NCI-H2029 treated with DMSO at 0.1 percent for 48 hours (cell line): ENCODE measurements around the gene XXYLT1.
"Not testable (repeated sequence)": the region's sequence is repeated elsewhere in the genome, so short reads cannot be mapped to it uniquely, and the experiment has no call there.

ENCODE experiments used
- DNase-seq: peaks from one replicate; lab custom pipeline; 2025; lab: John Stamatoyannopoulos, UW

XXYLT1 gene

GRCh38 chr3:195096484-195097330, 174.3 kb downstream of the XXYLT1 start:
- no peak for DNase-seq

GRCh38 chr3:195096053-195096452, 174.9 kb downstream of the XXYLT1 start:
- no peak for DNase-seq

- no peak for DNase-seq
Observed at GRCh38 chr3:195095704-195096036, 175.3 kb downstream of the XXYLT1 start.

- no peak for DNase-seq
Observed at GRCh38 chr3:195095035-195095703, 175.8 kb downstream of the XXYLT1 start.

GRCh38 chr3:195094191-195094921, 176.6 kb downstream of the XXYLT1 start:
- no peak for DNase-seq

GRCh38 chr3:195093731-195094130, 177.2 kb downstream of the XXYLT1 start:
- DNase-seq = no peak

GRCh38 chr3:195087840-195088601, 182.9 kb downstream of the XXYLT1 start:
- DNase-seq = not testable (repeated sequence)

GRCh38 chr3:195087328-195087727, 183.6 kb downstream of the XXYLT1 start:
- no peak for DNase-seq

- DNase-seq = no peak
Observed at GRCh38 chr3:195086885-195087284, 184.1 kb downstream of the XXYLT1 start.

- no peak for DNase-seq
Observed at GRCh38 chr3:195086341-195086740, 184.6 kb downstream of the XXYLT1 start.

- no peak for DNase-seq
Observed at GRCh38 chr3:195085356-195086130, 185.4 kb downstream of the XXYLT1 start.

- no peak for DNase-seq
Observed at GRCh38 chr3:195084746-195085145, 186.2 kb downstream of the XXYLT1 start.

- no peak for DNase-seq
Observed at GRCh38 chr3:195083659-195084058, 187.3 kb downstream of the XXYLT1 start.

GRCh38 chr3:195082811-195083210, 188.1 kb downstream of the XXYLT1 start:
- no peak for DNase-seq

GRCh38 chr3:195081242-195081963, 189.6 kb downstream of the XXYLT1 start:
- DNase-seq = peak; percentile 52

GRCh38 chr3:195080571-195081151, 190.3 kb downstream of the XXYLT1 start:
- DNase-seq = peak; percentile 59

- no peak for DNase-seq
Observed at GRCh38 chr3:195080125-195080524, 190.8 kb downstream of the XXYLT1 start.

- no peak for DNase-seq
Observed at GRCh38 chr3:195079636-195080035, 191.3 kb downstream of the XXYLT1 start.

- DNase-seq = no peak
Observed at GRCh38 chr3:195078891-195079440, 192.0 kb downstream of the XXYLT1 start.
